Measurements from ENCODE around the gene PFKFB3.
"Not testable (repeated sequence)": the region's sequence is repeated elsewhere in the genome, so short reads cannot be mapped to it uniquely, and the experiment has no call there.

Gene PFKFB3

DNA sequence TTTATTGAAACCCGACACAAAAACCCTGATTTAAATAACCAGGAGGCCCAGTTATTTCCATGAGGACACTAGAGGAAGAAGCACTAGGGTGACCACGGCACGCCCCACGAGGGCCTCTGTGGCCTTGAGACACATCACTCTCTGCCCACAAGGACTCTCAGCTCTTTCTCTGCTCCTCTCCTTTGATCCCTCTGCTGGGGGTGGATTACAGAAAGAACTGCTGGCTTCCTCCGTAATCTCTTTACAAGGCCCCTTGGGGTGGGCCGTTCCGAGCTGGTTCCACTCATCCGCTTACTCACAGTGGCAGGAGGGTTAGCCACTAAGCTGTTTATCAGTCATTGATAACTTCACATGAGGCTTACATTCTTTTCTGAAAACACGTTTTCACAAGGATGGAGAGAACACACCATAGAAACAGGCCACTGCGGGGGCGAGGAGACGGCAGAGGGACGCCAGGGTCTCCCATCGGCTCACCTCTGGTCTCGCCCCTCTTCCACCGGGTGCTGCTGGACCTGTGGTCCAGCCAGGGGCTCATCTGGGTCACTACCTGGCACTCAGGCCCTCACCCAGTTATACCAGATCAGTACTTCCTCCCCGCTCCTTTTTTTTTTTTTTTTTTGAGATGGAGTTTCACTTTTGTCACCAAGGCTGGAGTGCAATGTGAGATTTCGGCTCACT lies 17.6 kb upstream of the PFKFB3 start:
- Histone ChIP-seq H3K9me3 (ENCODE audit: severe bottlenecking) (no peaks in the 10 kb centered on the region), H3K27me3 (ENCODE audit: insufficient read depth, poor library complexity, severe bottlenecking) (no peaks in the 10 kb centered on the region), H3K36me3 (ENCODE audit: low read depth) (no peaks in the 10 kb centered on the region), H3K27ac (ENCODE audit: poor library complexity, severe bottlenecking) (no peak overlapping the region), H3K4me1 (ENCODE audit: insufficient read depth, poor library complexity, severe bottlenecking) (no peaks in the 10 kb centered on the region), H3K4me3 (ENCODE audit: severe bottlenecking) (no peak overlapping the region)
- no peak for ATAC-seq (ENCODE audit: low read depth)
- DNase-seq (ENCODE audit: low spot score), result no peak
- no peak for TF ChIP-seq CTCF (IDR thresholded peaks at IDR 0.05; ENCODE audit: poor library complexity, severe bottlenecking)

DNA sequence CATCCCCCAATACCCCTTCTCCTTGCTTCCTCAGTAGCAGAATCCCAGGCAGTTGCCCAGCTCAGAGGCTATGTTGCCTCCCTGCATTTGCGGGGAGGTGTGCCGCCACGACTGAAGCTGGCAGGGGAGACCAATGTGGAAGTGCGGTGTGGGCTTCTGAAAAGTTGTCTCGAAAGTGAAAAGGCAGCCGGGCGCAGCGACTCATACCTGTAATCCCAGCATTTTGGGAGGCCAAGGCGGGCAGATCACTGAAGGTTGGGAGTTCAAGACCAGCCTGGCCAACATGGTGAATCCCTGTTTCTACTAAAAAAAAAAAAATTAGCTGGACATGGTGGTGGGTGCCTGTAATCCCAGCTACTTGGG lies 15.9 kb upstream of the PFKFB3 start:
- no peaks in the 10 kb centered on the region for H3K27me3 ChIP-seq (ENCODE audit: insufficient read depth, poor library complexity, severe bottlenecking)
- DNase-seq (ENCODE audit: low spot score) (no peak), ATAC-seq (ENCODE audit: low read depth) (no peak)
- H3K9me3 ChIP-seq (ENCODE audit: severe bottlenecking), result no peaks in the 10 kb centered on the region
- TF ChIP-seq CTCF (IDR thresholded peaks at IDR 0.05; ENCODE audit: poor library complexity, severe bottlenecking), result no peak
- H3K4me1 ChIP-seq (ENCODE audit: insufficient read depth, poor library complexity, severe bottlenecking), result no peaks in the 10 kb centered on the region
- no peak overlapping the region for H3K4me3 ChIP-seq (ENCODE audit: severe bottlenecking)
- no peaks in the 10 kb centered on the region for H3K36me3 ChIP-seq (ENCODE audit: low read depth)
- H3K27ac ChIP-seq (ENCODE audit: poor library complexity, severe bottlenecking), result no peak overlapping the region

DNA sequence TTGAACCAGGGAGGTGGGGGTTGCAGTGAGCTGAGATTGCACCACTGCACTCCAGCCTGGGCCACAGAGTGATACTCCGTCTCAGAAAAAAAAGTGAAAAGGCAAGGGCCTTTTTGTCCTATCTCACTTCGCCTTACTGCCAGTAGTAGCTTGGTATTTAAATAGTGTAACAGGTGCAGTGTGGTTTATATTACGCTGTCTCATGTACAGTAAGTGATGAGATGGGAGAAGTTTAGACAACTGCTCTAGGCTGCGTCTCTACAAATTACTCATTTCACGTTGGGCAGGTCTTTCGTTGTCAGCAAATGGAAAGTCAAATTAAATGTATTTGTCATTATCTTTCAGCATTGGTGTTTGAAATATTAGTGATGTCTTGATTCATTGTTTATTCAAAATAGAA lies 15.5 kb upstream of the PFKFB3 start:
- Histone ChIP-seq H3K9me3 (ENCODE audit: severe bottlenecking) (no peaks in the 10 kb centered on the region), H3K27me3 (ENCODE audit: insufficient read depth, poor library complexity, severe bottlenecking) (no peaks in the 10 kb centered on the region), H3K36me3 (ENCODE audit: low read depth) (no peaks in the 10 kb centered on the region), H3K27ac (ENCODE audit: poor library complexity, severe bottlenecking) (no peak overlapping the region), H3K4me1 (ENCODE audit: insufficient read depth, poor library complexity, severe bottlenecking) (no peaks in the 10 kb centered on the region), H3K4me3 (ENCODE audit: severe bottlenecking) (no peak overlapping the region)
- ATAC-seq (ENCODE audit: low read depth) (no peak), DNase-seq (ENCODE audit: low spot score) (no peak)
- TF ChIP-seq CTCF (IDR thresholded peaks at IDR 0.05; ENCODE audit: poor library complexity, severe bottlenecking), result no peak

- ATAC-seq (ENCODE audit: low read depth); H3K4me3 ChIP-seq (ENCODE audit: severe bottlenecking); H3K4me1 ChIP-seq (ENCODE audit: insufficient read depth, poor library complexity, severe bottlenecking); H3K36me3 ChIP-seq (ENCODE audit: low read depth); H3K27ac ChIP-seq (ENCODE audit: poor library complexity, severe bottlenecking); H3K9me3 ChIP-seq (ENCODE audit: severe bottlenecking); H3K27me3 ChIP-seq (ENCODE audit: insufficient read depth, poor library complexity, severe bottlenecking); DNase-seq (ENCODE audit: low spot score): not testable (repeated sequence)
Measured at GRCh38 chr10:6190033-6190432, 12.7 kb upstream of the PFKFB3 start.

GRCh38 chr10:6191147-6191546 lies 11.6 kb upstream of the PFKFB3 start:
- Histone ChIP-seq H3K36me3 (ENCODE audit: low read depth) (no peaks in the 10 kb centered on the region), H3K4me3 (ENCODE audit: severe bottlenecking) (no peak overlapping the region), H3K27me3 (ENCODE audit: insufficient read depth, poor library complexity, severe bottlenecking) (no peaks in the 10 kb centered on the region), H3K4me1 (ENCODE audit: insufficient read depth, poor library complexity, severe bottlenecking) (no peaks in the 10 kb centered on the region), H3K27ac (ENCODE audit: poor library complexity, severe bottlenecking) (no peak overlapping the region), H3K9me3 (ENCODE audit: severe bottlenecking) (no peaks in the 10 kb centered on the region)
- DNase-seq (ENCODE audit: low spot score), result no peak
- TF ChIP-seq CTCF (IDR thresholded peaks at IDR 0.05; ENCODE audit: poor library complexity, severe bottlenecking), result no peak
- ATAC-seq (ENCODE audit: low read depth), result no peak
